ENCODE data around the gene FRYL.
"Not testable (repeated sequence)": the region's sequence is repeated elsewhere in the genome, so short reads cannot be mapped to it uniquely, and the experiment has no call there.

The FRYL gene

GRCh38 chr4:48698029-48698971 lies 81.8 kb downstream of the FRYL start:
- DNase-seq (ENCODE audit: low read depth): no peak

- not testable (repeated sequence) for DNase-seq (ENCODE audit: low read depth)
Measured at GRCh38 chr4:48697516-48697915, 82.6 kb downstream of the FRYL start.

- DNase-seq (ENCODE audit: low read depth): no peak
Measured at GRCh38 chr4:48694824-48695223, 85.3 kb downstream of the FRYL start.

GRCh38 chr4:48693856-48694574 lies 86.1 kb downstream of the FRYL start:
- no peak for DNase-seq (ENCODE audit: low read depth)

- no peak for DNase-seq (ENCODE audit: low read depth)
Measured at GRCh38 chr4:48692897-48693296, 87.2 kb downstream of the FRYL start.

GRCh38 chr4:48692044-48692443 lies 88.0 kb downstream of the FRYL start:
- DNase-seq (ENCODE audit: low read depth): no peak

- no peak for DNase-seq (ENCODE audit: low read depth)
Measured at GRCh38 chr4:48688953-48689352, 91.1 kb downstream of the FRYL start.

- no peak for DNase-seq (ENCODE audit: low read depth)
Measured at GRCh38 chr4:48687313-48688051, 92.6 kb downstream of the FRYL start.

- no peak for DNase-seq (ENCODE audit: low read depth)
Measured at GRCh38 chr4:48686369-48686768, 93.7 kb downstream of the FRYL start.

- peak; percentile 40 for DNase-seq (ENCODE audit: low read depth)
Measured at GRCh38 chr4:48683784-48684666, 96.1 kb downstream of the FRYL start.

- not testable (repeated sequence) for DNase-seq (ENCODE audit: low read depth)
Measured at GRCh38 chr4:48682870-48683269, 97.2 kb downstream of the FRYL start.

- no peak for DNase-seq (ENCODE audit: low read depth)
Measured at GRCh38 chr4:48681856-48682255, 98.2 kb downstream of the FRYL start.

GRCh38 chr4:48680848-48681568 lies 99.1 kb downstream of the FRYL start:
- DNase-seq (ENCODE audit: low read depth): peak; percentile 39

GRCh38 chr4:48673537-48673936 lies 106.5 kb downstream of the FRYL start:
- DNase-seq (ENCODE audit: low read depth): no peak

- no peak for DNase-seq (ENCODE audit: low read depth)
Measured at GRCh38 chr4:48670587-48670986, 109.5 kb downstream of the FRYL start.

- DNase-seq (ENCODE audit: low read depth): no peak
Measured at GRCh38 chr4:48669086-48669485, 111.0 kb downstream of the FRYL start.

GRCh38 chr4:48668254-48669017 lies 111.6 kb downstream of the FRYL start:
- no peak for DNase-seq (ENCODE audit: low read depth)

- peak; percentile 14 for DNase-seq (ENCODE audit: low read depth)
Measured at GRCh38 chr4:48667148-48667547, 112.9 kb downstream of the FRYL start.

- DNase-seq (ENCODE audit: low read depth): no peak
Measured at GRCh38 chr4:48665555-48666186, 114.4 kb downstream of the FRYL start.
